Retinal pigment epithelial cell (primary cell): Measurements from ENCODE around the gene ERCC6L2.

Source experiments
- DNase-seq: peaks from one replicate; pipeline ENCODE4 v3.0.0-alpha.2; 2010; ENCODE audit warnings: low read depth
- H3K4me3 ChIP-seq: 2 replicates; pipeline ENCODE4 v1.5.1; 2011; ENCODE audit warnings: mild to moderate bottlenecking, low read length, control low read depth, moderate library complexity
- CTCF ChIP-seq: conservative IDR thresholded peaks from 2 replicates; pipeline ENCODE4 v1.5.1; 2011; ENCODE audit warnings: low read depth, low read length, control low read depth, inconsistent platforms

Gene ERCC6L2

GRCh38 chr9:95877984-95878383, 2.5 kb downstream of the ERCC6L2 start:
- H3K4me3 ChIP-seq, result no peak overlapping the region
- TF ChIP-seq CTCF, result no peak
- DNase-seq, result no peak

- no peak for DNase-seq
- no peak for TF ChIP-seq CTCF
- no peak overlapping the region for H3K4me3 ChIP-seq
Measured at GRCh38 chr9:95879591-95879990, 4.1 kb downstream of the ERCC6L2 start.

- no peak for DNase-seq
- TF ChIP-seq CTCF, result no peak
- H3K4me3 ChIP-seq, result no peak overlapping the region
Measured at GRCh38 chr9:95880021-95880690, 4.7 kb downstream of the ERCC6L2 start.

GRCh38 chr9:95887926-95888497, 12.5 kb downstream of the ERCC6L2 start:
- DNase-seq, result no peak
- TF ChIP-seq CTCF, result no peak
- H3K4me3 ChIP-seq, result no peak overlapping the region

GRCh38 chr9:95890594-95890993, 15.1 kb downstream of the ERCC6L2 start:
- H3K4me3 ChIP-seq, result no peak overlapping the region

GRCh38 chr9:95891067-95891671, 15.7 kb downstream of the ERCC6L2 start:
- no peak for TF ChIP-seq CTCF
- no peak for DNase-seq

More at GRCh38 chr9:95890594-95890993, 15.1 kb downstream of the ERCC6L2 start:
- DNase-seq, result no peak
- TF ChIP-seq CTCF, result no peak

GRCh38 chr9:95892690-95893089, 17.2 kb downstream of the ERCC6L2 start:
- no peak for DNase-seq
- TF ChIP-seq CTCF, result no peak
- no peak overlapping the region for H3K4me3 ChIP-seq

More at GRCh38 chr9:95891067-95891671, 15.7 kb downstream of the ERCC6L2 start:
- H3K4me3 ChIP-seq, result no peak overlapping the region
